Osteocyte (in vitro differentiated cells): ENCODE results near the gene SDK2. TPM values are rescaled to one million over a fixed set of nuclear protein-coding genes. Genes with fewer than 3 reads are reported as not detected.

Source experiments
- DNase-seq: peaks from one replicate; pipeline ENCODE4 v3.0.0; 2021; ENCODE audit warnings: mixed read lengths; ENCODE audit not compliant: unreplicated experiment; ENCODE audit errors: extremely low spot score
- H3K27ac Mint-ChIP-seq: one replicate; pipeline ENCODE4 v1.8.0; 2021; ENCODE audit warnings: mild to moderate bottlenecking, mixed read lengths; ENCODE audit not compliant: unreplicated experiment
- H3K27me3 Mint-ChIP-seq: one replicate; pipeline ENCODE4 v1.8.0; 2021; ENCODE audit warnings: mixed read lengths; ENCODE audit not compliant: unreplicated experiment
- H3K36me3 Mint-ChIP-seq: one replicate; pipeline ENCODE4 v1.8.0; 2021; ENCODE audit warnings: mixed read lengths; ENCODE audit not compliant: unreplicated experiment
- H3K4me1 Mint-ChIP-seq: one replicate; pipeline ENCODE4 v1.8.0; 2021; ENCODE audit warnings: mixed read lengths; ENCODE audit not compliant: unreplicated experiment
- H3K4me3 Mint-ChIP-seq: one replicate; pipeline ENCODE4 v1.8.0; 2021; ENCODE audit warnings: mild to moderate bottlenecking, moderate library complexity, mixed read lengths; ENCODE audit not compliant: unreplicated experiment
- H3K9me3 Mint-ChIP-seq: one replicate; pipeline ENCODE4 v1.8.0; 2021; ENCODE audit warnings: mixed read lengths; ENCODE audit not compliant: unreplicated experiment
- CTCF ChIP-seq: fragments of 200-600 bp; sonication (generic); IDR thresholded peaks from 2 replicates; pipeline ENCODE4 v1.5.0; 2021; ENCODE audit warnings: antibody characterized with exemption, mild to moderate bottlenecking, moderate library complexity
- total RNA-seq: library from RNA; stranded (reverse); gene quantifications from 2 replicates; pipeline ENCODE4 v1.2.1, GENCODE V29; 2021

Gene SDK2
- total RNA-seq, 1 donor from 2014 or later, result 16.5 TPM

GRCh38 chr17:73536700-73537605, 107.3 kb downstream of the SDK2 start:
- TF ChIP-seq CTCF, result no peak
- no peak overlapping the region for H3K27ac Mint-ChIP-seq
- no peak for DNase-seq
- H3K9me3 Mint-ChIP-seq, result no peaks in the 10 kb centered on the region
- H3K27me3 Mint-ChIP-seq, result no peaks in the 10 kb centered on the region
- no peak overlapping the region for H3K4me3 Mint-ChIP-seq
- H3K36me3 Mint-ChIP-seq, result no peaks in the 10 kb centered on the region
- no peaks in the 10 kb centered on the region for H3K4me1 Mint-ChIP-seq

- peaks cover 11% of the 10 kb centered on the region for H3K4me1 Mint-ChIP-seq
- H3K27ac Mint-ChIP-seq, result no peak overlapping the region
- H3K4me3 Mint-ChIP-seq, result no peak overlapping the region
- no peaks in the 10 kb centered on the region for H3K27me3 Mint-ChIP-seq
- DNase-seq, result no peak
- no peaks in the 10 kb centered on the region for H3K36me3 Mint-ChIP-seq
- TF ChIP-seq CTCF, result no peak
- H3K9me3 Mint-ChIP-seq, result no peaks in the 10 kb centered on the region
These were observed 108.5 kb downstream of the SDK2 start for GRCh38 chr17:73535746-73536145.

GRCh38 chr17:73534209-73534909, 109.9 kb downstream of the SDK2 start:
- no peak for TF ChIP-seq CTCF
- H3K27me3 Mint-ChIP-seq, result no peaks in the 10 kb centered on the region
- H3K9me3 Mint-ChIP-seq, result no peaks in the 10 kb centered on the region
- H3K4me1 Mint-ChIP-seq, result peaks cover 13% of the 10 kb centered on the region
- no peak for DNase-seq
- no peak overlapping the region for H3K27ac Mint-ChIP-seq
- H3K36me3 Mint-ChIP-seq, result no peaks in the 10 kb centered on the region
- H3K4me3 Mint-ChIP-seq, result no peak overlapping the region

GRCh38 chr17:73533781-73534180, 110.5 kb downstream of the SDK2 start:
- no peak for TF ChIP-seq CTCF
- no peaks in the 10 kb centered on the region for H3K36me3 Mint-ChIP-seq
- no peak overlapping the region for H3K4me3 Mint-ChIP-seq
- no peaks in the 10 kb centered on the region for H3K27me3 Mint-ChIP-seq
- H3K9me3 Mint-ChIP-seq, result no peaks in the 10 kb centered on the region
- DNase-seq, result no peak
- H3K27ac Mint-ChIP-seq, result no peak overlapping the region
- peaks cover 13% of the 10 kb centered on the region for H3K4me1 Mint-ChIP-seq

- H3K36me3 Mint-ChIP-seq, result no peaks in the 10 kb centered on the region
- TF ChIP-seq CTCF, result no peak
- no peak overlapping the region for H3K27ac Mint-ChIP-seq
- H3K4me3 Mint-ChIP-seq, result no peak overlapping the region
- H3K9me3 Mint-ChIP-seq, result no peaks in the 10 kb centered on the region
- H3K4me1 Mint-ChIP-seq, result peaks cover 13% of the 10 kb centered on the region
- H3K27me3 Mint-ChIP-seq, result no peaks in the 10 kb centered on the region
- no peak for DNase-seq
These were observed 111.1 kb downstream of the SDK2 start for GRCh38 chr17:73533127-73533526.
